Activated CD8-positive, alpha-beta memory T cell treated with anti-CD3 and anti-CD28 coated beads, Interleukin-2, amount 50 U/mL, for 4 hours (primary cell): ENCODE data around the gene PPEF2.
"Not testable (repeated sequence)": the region's sequence is repeated elsewhere in the genome, so short reads cannot be mapped to it uniquely, and the experiment has no call there.

Source experiments
- DNase-seq: peaks from one replicate; pipeline ENCODE4 v3.0.0-alpha.2; 2020

PPEF2 gene

GRCh38 chr4:75902352-75902751, at the start of gene PPEF2:
Gene PPEF2 (minus strand): TSS chr4:75902452. CDS start chr4:75896325, 6,127 bp downstream.
- DNase-seq = no peak

DNA sequence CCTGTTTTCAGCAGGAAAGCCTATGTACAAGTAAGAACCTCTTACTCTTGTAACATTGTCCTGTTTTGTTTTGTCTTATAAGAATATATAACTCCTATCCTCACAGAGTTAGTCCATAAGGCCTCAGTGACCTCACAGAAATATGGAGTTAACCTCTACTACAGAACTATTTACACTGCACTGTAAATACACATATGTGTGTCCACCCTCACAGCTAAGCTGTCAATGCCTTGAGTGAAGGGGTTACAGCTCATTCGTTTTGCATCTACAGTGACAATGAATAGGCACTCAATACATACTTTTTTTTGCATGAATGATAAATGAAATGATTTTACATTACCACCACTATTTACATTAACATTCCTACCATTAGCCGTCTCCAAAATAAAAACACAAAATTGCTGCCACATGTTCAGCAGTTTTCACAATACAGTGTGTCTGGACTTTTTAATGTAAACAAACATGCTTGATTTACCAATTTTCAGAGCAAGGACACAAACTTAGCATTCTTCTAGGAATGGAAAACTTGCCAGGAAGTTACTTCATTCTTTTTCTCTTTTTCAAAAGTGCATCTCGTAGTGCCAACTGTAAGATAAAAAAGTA, 48.1 kb upstream of the PPEF2 start:
- DNase-seq = no peak

DNA sequence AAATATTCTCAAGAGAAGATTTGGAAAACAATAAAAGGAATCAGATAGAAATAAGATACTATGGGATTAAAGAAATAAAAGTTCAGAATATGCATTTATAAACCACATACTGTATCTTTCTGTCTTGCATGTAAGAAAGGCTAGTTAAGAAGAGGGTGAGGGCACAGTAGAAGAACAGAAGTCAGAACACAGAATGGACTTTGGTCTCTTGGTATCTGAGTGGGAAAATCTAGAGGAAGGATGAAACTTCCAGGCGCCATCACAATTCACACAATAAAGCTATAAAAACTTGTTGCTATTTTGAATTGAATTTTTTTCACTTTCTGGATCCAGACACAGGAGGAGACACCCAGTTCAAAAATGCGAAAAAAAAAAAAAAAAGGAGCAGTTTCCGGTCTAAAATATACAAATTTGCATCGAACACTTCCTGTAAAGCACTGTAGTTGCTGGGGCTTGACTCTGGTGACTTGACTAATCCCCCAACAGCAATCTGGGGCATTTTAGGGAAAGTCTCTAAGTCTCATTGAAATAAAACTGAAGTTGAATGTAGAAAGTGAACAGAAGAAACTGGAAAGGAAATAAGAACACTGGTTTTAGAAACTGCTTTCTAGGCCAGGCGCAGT, 46.7 kb upstream of the PPEF2 start:
- DNase-seq = no peak

DNA sequence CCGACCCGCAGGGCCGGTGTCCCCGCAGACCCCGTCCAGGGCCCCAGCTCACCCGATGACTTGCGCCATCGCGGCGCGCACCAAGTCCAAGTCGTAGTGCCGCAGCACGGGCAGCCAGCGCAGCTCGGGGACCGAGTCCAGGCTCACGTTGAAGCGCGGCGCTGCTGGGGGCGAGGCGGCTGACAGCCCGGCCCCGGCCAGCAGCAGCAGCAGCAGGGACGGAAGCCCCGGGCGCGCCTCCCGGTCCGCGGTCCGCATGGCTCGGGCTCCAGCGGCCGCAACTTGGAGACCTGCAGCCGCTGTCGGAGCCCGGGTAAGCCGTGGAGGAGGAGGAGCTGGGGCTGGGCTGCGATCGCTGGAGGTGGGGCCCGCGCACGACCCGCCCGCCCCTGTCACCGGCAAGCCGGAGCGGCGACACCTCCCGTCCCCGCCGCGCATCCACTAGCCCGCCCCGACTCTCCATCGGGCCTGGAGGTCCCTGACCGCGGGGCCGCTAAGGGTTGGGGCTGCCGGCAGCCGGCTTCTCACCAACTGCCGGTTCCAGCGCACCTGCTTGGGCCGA, 38.5 kb upstream of the PPEF2 start, which contains the start of gene NAAA:
TSS of gene NAAA (minus strand) at position 322 of the 562 bp plus-strand sequence. CDS start at position 258, 64 bp downstream.
- peak; percentile 79 for DNase-seq

- peak; percentile 74 for DNase-seq
These were observed 37.8 kb upstream of the PPEF2 start for GRCh38 chr4:75939890-75940691.

GRCh38 chr4:75935628-75936027, 33.4 kb upstream of the PPEF2 start:
- no peak for DNase-seq

- DNase-seq = no peak
These were observed 27.9 kb upstream of the PPEF2 start for GRCh38 chr4:75930152-75930551.

- not testable (repeated sequence) for DNase-seq
These were observed 22.7 kb upstream of the PPEF2 start for GRCh38 chr4:75924916-75925315.

DNA sequence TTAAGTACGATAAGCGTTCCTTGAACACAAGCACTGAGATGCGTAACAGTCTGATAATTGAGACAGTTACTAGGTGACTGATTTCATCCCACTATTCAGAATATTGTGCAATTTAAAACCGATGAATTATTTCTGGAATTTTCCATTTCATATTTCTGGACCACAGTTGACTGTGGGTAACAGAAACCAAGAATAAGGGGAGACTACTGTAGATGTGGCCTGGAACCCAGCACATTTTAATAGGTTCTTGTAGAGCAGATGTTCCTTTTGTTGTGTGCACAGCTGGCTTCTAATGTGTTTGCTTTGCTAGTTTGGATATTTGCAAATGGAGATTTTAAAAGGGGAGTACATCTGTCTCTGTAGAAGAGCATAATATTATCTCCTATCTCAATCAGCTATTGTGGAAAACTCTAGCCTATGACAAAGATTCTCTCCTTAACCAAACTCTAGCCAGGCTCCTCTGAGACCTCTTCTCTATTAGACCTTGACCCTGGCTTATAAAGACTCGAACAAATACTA, 22.1 kb upstream of the PPEF2 start:
- no peak for DNase-seq

DNA sequence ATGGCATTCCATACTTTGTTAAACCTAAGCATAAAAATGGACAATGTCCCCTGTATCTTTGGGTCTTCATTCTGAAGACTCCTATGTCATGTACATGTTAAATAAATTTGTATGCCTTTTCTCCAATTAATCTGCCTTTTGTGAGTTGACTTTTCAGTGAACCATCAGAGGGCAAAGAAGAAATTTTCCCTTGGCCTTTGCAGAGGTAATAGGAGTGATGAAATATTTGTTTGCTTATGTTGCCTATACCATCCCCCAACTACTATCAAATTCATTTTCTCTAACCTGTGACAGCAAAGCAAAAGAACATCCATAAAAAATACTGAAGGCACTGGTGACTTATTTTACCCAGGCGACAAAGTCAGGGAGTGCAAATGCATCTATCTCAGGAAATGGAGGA, 20.3 kb upstream of the PPEF2 start:
- DNase-seq = no peak

GRCh38 chr4:75921910-75922309, 19.7 kb upstream of the PPEF2 start:
- no peak for DNase-seq

DNA sequence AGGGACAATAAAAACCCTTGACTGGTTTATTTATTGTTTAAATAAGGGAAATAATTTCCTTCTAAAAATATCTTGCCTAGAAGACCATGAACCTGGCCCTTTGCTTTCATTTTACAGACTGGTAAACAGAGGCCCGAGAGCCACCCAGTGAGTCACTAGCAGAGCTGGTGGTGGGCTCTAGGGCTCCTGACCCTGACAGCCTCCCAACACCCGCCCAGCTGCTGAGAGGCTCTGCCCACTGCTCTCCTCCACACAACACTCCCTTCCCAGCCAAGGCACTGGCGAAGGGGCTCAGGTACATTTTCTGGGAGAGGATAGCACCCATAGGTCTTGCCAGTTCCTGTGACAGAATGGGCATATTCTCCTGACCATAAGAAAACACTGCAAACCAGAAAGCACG, 18.1 kb upstream of the PPEF2 start:
- no peak for DNase-seq

GRCh38 chr4:75919920-75920319, 17.7 kb upstream of the PPEF2 start:
- DNase-seq = no peak

DNA sequence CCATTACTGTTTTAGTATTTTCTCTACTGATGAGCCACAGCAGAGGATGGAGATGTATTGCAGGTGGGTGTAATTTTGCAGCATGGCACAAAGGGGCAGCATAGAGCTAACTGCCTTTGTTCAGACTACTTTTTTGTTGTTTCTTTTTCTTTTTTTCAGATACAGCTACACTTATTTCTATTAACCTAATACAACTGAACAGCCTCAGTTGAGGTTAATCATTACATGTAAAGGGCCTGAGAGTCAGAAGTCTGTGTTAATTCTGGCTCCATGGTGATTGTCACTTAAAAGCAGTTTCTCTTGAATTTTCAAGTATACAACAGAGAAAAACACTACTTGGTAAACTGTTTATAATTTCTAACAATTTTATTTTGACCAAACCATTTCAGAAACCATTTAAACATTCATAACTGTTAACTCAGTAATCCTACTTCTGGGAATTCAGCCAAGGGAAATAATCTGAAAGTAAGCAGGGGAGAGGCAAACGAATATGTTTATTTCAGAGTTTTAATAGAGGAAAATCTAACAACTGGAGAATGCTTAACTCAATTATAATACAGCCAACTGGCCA, 13.9 kb upstream of the PPEF2 start:
- no peak for DNase-seq

- DNase-seq = no peak
These were observed 10.7 kb upstream of the PPEF2 start for GRCh38 chr4:75912968-75913367.

GRCh38 chr4:75910831-75911230, 8.6 kb upstream of the PPEF2 start:
- DNase-seq = not testable (repeated sequence)

DNA sequence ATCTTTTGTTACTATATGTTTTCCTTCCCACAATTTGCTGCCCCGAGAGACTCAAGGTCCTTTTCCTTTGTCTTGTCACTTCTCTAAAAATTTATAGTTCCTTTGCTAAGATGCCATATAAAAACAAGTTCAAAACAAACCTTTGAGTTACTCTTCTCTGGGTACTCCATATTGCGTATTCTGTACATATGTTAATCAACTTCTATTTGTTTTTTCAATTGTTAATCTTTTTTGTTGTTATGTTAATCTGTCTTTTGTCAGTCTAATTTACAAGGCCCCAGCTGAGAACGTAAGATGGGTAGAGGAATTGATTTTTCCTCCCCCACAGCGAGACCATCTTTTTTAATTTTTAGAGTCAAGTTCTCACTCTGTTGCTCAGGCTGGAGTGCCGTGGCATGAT, 7.2 kb upstream of the PPEF2 start:
- no peak for DNase-seq

- no peak for DNase-seq
These were observed 6.3 kb upstream of the PPEF2 start for GRCh38 chr4:75908555-75908954.

DNA sequence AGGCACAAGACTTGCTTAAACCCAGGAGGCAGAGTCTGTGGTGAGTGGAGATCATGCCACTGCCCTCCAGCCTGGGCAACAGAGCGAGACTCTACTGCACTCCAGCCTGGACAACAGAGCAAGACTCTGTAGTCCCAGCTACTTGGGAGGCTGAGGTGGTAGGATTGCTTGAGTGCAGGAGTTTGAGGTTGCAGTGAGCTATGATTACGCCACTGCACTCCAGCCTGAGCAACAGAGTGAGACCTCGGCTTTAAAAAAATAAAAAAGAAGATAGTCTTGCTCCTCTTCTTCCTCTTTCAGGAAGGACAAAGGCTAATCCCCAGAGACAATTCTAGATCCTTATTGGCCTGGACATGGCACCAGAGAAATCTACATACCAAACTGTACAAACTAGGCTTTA, 5.7 kb upstream of the PPEF2 start:
- no peak for DNase-seq

DNA sequence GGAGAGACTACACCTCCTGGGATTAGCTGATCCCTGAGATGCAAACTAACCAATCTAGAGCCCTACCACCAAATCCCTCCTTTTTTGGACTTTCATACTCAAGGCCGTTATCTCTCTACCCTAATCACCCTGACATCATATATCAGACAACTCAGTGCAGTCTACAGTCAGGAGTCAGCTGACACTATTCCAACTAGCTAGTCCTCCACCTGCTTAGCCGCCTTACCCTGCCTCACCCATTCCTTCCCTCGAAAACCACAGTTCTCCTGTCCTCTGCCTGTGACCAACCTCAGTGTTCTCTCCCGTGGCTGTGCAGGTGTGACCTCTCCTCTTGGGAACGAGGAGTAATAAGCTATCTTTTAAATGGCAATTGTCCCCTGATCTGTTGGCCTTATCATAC, 1.8 kb upstream of the PPEF2 start:
- no peak for DNase-seq

GRCh38 chr4:75898536-75898935, 3.7 kb downstream of the PPEF2 start:
- no peak for DNase-seq

DNA sequence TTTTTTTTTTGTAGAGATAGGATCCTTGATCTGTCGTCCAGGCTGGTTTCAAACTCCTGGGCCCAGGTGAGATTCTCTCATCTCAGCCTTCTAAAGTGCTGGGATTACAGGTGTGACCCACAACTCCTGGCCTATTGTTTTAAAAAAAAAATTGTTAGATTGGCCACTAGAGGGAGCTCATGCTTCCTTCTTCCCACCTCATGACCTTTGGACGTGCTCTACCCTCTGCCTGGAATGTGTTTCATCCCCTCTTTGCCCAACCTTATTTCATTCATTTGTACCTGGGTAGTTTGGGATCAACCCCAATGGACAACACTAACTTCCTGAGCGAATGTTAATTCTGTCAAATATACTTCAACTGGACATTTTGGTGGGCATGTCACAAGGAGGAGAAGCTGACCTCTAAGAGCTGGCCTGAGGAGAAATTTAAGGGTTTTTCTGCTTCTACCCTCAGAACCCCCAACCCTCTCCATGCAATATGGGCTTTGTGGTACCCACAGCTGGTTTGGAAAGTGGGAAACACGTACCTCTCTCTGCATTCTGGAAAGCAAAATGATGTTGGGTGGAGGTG, 6.4 kb downstream of the PPEF2 start:
- DNase-seq = no peak

- no peak for DNase-seq
These were observed 9.7 kb downstream of the PPEF2 start for GRCh38 chr4:75892508-75892907.
